Sigmoid colon (tissue), 7 donors: ENCODE results near the gene PYGB. TPM values are rescaled to one million over a fixed set of nuclear protein-coding genes. Genes with fewer than 3 reads are reported as not detected.

Experiments
- DNase-seq: peaks from one replicate; pipeline ENCODE4 v3.0.0-alpha.2; 2019
- H3K27ac ChIP-seq, 4 donors: fragments of 200-600 bp; sonication (generic); one replicate each; pipeline ENCODE4 v1.5.1; 2016 to 2019; ENCODE audit warnings: mild to moderate bottlenecking in 1 of 4
- H3K27me3 ChIP-seq, 3 donors: fragments of 200-600 bp; sonication (generic); one replicate each; pipeline ENCODE4 v1.5.1; 2019; ENCODE audit warnings: mild to moderate bottlenecking in 1 of 3
- H3K36me3 ChIP-seq, 4 donors: fragments of 200-600 bp; sonication (generic); one replicate each; pipeline ENCODE4 v1.5.1; 2016 to 2019
- H3K4me1 ChIP-seq, 4 donors: fragments of 200-600 bp; sonication (generic); one replicate each; pipeline ENCODE4 v1.5.1; 2017 to 2019
- H3K4me3 ChIP-seq, 4 donors: fragments of 200-600 bp; sonication (generic); one replicate each; pipeline ENCODE4 v1.5.1; 2017 to 2019; ENCODE audit warnings: mild to moderate bottlenecking in 2 of 4, moderate library complexity in 1 of 4
- H3K9me3 ChIP-seq, 4 donors: fragments of 200-600 bp in 3 of 4; sonication (generic) in 3 of 4; one replicate each; pipeline versions ENCODE4 v1.5.1 to v1.6.1; 2013 to 2019
- EP300 ChIP-seq, 4 donors: sonication (generic); formaldehyde crosslinking; IDR thresholded peaks; one replicate each; pipeline ENCODE4 v1.6.1; 2017; ENCODE audit warnings: antibody characterized with exemption in 4 of 4
- POLR2A ChIP-seq, 2 donors: fragments of 450-650 bp; IDR thresholded peaks; one replicate each; pipeline ENCODE4 v1.6.1; 2016; ENCODE audit warnings: antibody characterized with exemption in 2 of 2, mild to moderate bottlenecking in 2 of 2, moderate library complexity in 2 of 2
- POLR2AphosphoS5 ChIP-seq, 4 donors: sonication (generic); formaldehyde crosslinking; IDR thresholded peaks; one replicate each; pipeline ENCODE4 v1.6.1; 2017; ENCODE audit warnings: antibody characterized with exemption in 4 of 4
- WGBS, 2 donors: extraction: QIAGEN DNeasy Blood & Tissue Kit; methylation state at CpG; one replicate each; pipeline ENCODE4 v1.1.7; 2013; 5-methylcytosine and 5-hydroxymethylcytosine counted together
- intact Hi-C: fragments of 100-400 bp; cut with DNase I; formaldehyde crosslinking; loops from one replicate; pipeline ENCODE4 v1.15.1; 2023
- polyA plus RNA-seq, 3 donors: library from polyadenylated mRNA; stranded (reverse); fragments of 200-250 nt; gene quantifications; one replicate each; pipeline ENCODE4 v1.2.3, GENCODE V29; 2013
- total RNA-seq, 4 donors: library from RNA; depleted of rRNA; stranded (reverse); fragments of >200 nt; gene quantifications; one replicate each; pipeline ENCODE4 v1.1.0, GENCODE V29; 2016
- TF ChIP-seq, protein P1 (sequence below), 4 experiments: fragments of 450-650 bp in 3 of 4; fragments of 200-600 bp in 1 of 4; IDR thresholded peaks; one replicate each; pipeline ENCODE4 v1.5.1; 2016 to 2019; ENCODE audit warnings: antibody characterized with exemption in 4 of 4, mild to moderate bottlenecking in 3 of 4, moderate library complexity in 2 of 4
- donor health status: healthy with polysubstance abuse.
- donor health status: Bipolar disorder and iron deficiency.
- donor health status: healthy.

Gene PYGB
- total and polyA plus RNA-seq, 7 donors: 45.6 to 317 (median 198) TPM

DNA sequence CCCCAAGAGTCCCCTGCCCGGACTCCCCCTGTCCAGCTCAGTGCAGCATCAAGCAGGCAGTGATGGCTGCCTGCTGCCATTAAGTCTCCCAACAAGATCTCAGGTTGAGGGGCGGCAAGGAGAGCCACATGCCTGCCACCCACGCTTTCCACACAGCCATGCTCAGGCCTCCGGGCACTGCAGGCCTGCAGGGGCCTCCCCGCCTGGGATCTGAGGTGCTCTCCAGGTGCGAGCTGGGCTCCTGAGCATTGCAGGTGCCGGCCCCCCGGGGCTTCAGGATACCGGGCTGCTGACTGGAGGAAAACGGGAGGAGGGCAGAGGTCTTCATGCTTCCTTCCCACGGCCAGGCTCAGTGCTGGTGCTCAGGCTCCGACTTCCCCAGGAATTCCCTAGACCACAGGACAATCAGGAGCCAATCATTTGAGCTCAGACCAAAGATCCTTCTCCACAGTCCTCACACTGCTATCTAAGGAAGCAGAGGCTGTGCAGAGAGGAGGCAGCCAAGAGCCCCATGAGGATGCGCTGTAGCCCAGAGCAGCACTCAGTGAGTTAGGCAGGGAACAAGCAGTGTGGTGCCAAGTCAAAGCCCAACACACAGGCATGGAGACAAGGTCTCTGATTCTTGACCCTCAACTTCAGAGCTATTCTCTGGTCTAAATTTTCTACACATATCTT, 52.7 kb downstream of the PYGB start:
- H3K4me1 ChIP-seq: peaks cover 0 to 21% (median 13%) of the 10 kb centered on the region in 4 donors
- TF ChIP-seq POLR2A (IDR thresholded peaks at IDR 0.05) (no peak), EP300 (IDR thresholded peaks at IDR 0.05) (no peak), POLR2AphosphoS5 (IDR thresholded peaks at IDR 0.05) (no peak)
- TF ChIP-seq, protein P1, sequence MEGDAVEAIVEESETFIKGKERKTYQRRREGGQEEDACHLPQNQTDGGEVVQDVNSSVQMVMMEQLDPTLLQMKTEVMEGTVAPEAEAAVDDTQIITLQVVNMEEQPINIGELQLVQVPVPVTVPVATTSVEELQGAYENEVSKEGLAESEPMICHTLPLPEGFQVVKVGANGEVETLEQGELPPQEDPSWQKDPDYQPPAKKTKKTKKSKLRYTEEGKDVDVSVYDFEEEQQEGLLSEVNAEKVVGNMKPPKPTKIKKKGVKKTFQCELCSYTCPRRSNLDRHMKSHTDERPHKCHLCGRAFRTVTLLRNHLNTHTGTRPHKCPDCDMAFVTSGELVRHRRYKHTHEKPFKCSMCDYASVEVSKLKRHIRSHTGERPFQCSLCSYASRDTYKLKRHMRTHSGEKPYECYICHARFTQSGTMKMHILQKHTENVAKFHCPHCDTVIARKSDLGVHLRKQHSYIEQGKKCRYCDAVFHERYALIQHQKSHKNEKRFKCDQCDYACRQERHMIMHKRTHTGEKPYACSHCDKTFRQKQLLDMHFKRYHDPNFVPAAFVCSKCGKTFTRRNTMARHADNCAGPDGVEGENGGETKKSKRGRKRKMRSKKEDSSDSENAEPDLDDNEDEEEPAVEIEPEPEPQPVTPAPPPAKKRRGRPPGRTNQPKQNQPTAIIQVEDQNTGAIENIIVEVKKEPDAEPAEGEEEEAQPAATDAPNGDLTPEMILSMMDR (IDR thresholded peaks at IDR 0.05): no peak
- H3K27me3 ChIP-seq: no peaks in the 10 kb centered on the region
- H3K36me3 ChIP-seq: peaks cover 9 to 61% (median 19%) of the 10 kb centered on the region in 4 donors
- H3K9me3 ChIP-seq: no peaks in the 10 kb centered on the region
- intact Hi-C loops: no loop called here
- H3K4me3 ChIP-seq: no peak overlapping the region
- peak overlapping the region; percentile 14 to 65 (median 50) for H3K27ac ChIP-seq
- DNase-seq: no peak
- 83 to 92% methylated on average over 13 of the region's 13 CpGs for WGBS, 2 donors

DNA sequence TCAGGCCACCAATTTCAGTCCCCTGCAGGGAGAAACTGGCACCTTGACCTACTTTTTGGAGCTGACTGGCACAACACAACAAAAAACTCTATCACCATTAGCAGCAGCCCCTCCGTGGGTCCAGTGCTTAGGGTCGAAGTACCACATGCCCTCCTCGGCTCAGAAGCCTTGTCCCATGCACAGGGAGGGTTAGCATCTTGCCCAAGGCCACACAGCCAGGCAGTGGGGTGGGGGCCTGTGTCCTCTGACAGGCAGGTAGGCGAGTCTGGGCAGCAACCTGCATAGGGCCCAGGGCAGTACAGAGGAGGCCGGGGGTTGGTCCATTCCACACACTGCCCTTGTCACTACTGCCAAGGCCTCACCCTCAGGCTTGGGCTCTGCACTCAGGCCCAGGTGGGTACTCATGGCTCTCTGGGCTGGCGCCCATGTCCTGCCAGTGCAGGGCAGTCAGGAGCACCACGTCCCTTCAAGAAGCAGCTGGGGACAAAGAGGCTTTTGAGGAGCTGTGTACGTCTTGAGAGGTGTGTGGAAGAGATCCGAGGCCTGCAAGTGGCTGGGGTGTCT, 53.6 kb downstream of the PYGB start:
- no peak for DNase-seq
- no peaks in the 10 kb centered on the region for H3K27me3 ChIP-seq
- no peak overlapping the region for H3K4me3 ChIP-seq
- peaks cover 9 to 53% (median 15%) of the 10 kb centered on the region in 4 donors for H3K36me3 ChIP-seq
- 79 to 93% methylated on average over 9 of the region's 9 CpGs for whole genome bisulfite sequencing, 2 donors
- intact Hi-C loops: no loop called here
- H3K27ac ChIP-seq: peak overlapping the region in 3 of 4 donors; percentile 16 to 65 (median 48)
- peak in 1 of 4 donors; percentile 2 for TF ChIP-seq POLR2AphosphoS5 (IDR thresholded peaks at IDR 0.05)
- TF ChIP-seq, protein P1 (IDR thresholded peaks at IDR 0.05): no peak
- H3K4me1 ChIP-seq: peaks cover 0 to 13% (median 5%) of the 10 kb centered on the region in 4 donors
- no peaks in the 10 kb centered on the region for H3K9me3 ChIP-seq

DNA sequence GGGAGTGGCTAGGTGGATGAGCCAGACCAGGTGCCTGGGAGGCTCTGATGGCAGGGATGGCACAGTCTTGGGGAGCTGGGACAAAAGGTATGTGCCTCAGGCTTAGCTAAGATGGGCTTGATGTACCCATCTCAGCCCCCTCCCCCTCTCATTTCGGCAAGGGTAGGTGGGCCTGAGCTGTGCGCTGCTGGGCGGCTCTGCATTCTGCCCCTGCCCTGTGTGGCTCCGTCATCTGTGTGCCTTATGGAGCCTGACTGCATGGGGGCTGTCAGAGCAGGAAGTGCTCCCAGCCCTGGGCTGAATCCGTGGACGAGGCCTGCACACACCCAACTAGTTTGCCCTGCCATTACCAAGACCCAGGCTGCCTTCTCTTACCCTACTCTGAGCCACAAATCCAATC, 54.7 kb downstream of the PYGB start:
- H3K4me3 ChIP-seq: no peak overlapping the region
- H3K27me3 ChIP-seq: no peaks in the 10 kb centered on the region
- no peak for DNase-seq
- no peak for TF ChIP-seq POLR2AphosphoS5 (IDR thresholded peaks at IDR 0.05)
- TF ChIP-seq EP300 (IDR thresholded peaks at IDR 0.05): no peak
- TF ChIP-seq, protein P1 (IDR thresholded peaks at IDR 0.05): no peak
- TF ChIP-seq POLR2A (IDR thresholded peaks at IDR 0.05): no peak
- intact Hi-C loops: no loop called here
- H3K4me1 ChIP-seq: peaks cover 0 to 9% (median 0%) of the 10 kb centered on the region in 4 donors
- WGBS, 2 donors: 87 to 89% methylated on average over 6 of the region's 6 CpGs
- peak overlapping the region in 1 of 4 donors; percentile 48 for H3K27ac ChIP-seq
- H3K36me3 ChIP-seq: peaks cover 4 to 43% (median 9%) of the 10 kb centered on the region in 4 donors
- H3K9me3 ChIP-seq: no peaks in the 10 kb centered on the region

DNA sequence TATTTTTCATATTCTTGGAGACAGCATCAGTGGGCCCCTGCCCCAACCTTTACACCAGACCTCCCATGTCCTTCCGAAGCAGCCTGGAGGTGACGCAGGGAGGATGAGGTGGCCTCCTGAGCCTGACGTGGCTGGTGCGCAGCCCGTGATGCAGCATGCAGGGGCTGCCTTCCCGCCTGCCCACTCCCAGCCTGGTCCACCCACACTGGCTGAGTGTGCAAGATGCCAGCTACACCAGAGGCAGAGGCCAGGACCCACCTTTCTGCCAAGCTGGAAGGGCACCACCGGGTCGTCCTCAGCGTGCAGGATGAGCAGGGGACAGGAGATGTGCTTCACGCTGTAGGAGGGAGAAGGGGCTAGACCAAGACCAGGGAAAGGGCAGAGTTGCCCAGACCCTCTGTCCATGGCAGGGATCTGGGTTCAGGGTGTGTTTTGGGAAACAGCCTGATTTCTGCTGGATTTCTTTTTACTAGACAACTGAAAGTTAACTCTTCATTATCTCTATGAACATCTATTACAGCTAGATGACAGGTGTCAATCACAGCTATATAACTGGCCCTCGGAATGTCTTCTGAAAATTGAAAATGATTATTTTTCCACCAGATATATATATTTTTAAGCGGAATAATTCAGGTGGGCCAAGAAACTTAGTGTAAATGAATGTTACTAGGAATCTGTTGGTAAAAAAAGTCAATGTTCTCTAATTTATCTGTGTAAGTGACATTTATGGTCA, 55.6 kb downstream of the PYGB start:
- 94 to 96% methylated on average over 12 of the region's 12 CpGs for WGBS, 2 donors
- Histone ChIP-seq H3K4me1 (peaks cover 0 to 9% (median 0%) of the 10 kb centered on the region in 4 donors), H3K9me3 (no peaks in the 10 kb centered on the region), H3K4me3 (no peak overlapping the region), H3K27me3 (no peaks in the 10 kb centered on the region), H3K36me3 (peaks cover 0 to 42% (median 4%) of the 10 kb centered on the region in 4 donors), H3K27ac (no peak overlapping the region)
- intact Hi-C loops: no loop called here
- no peak for DNase-seq
- TF ChIP-seq POLR2AphosphoS5 (IDR thresholded peaks at IDR 0.05) (no peak), POLR2A (IDR thresholded peaks at IDR 0.05) (no peak), EP300 (IDR thresholded peaks at IDR 0.05) (no peak)
- TF ChIP-seq, protein P1 (IDR thresholded peaks at IDR 0.05): no peak
